Testis (tissue), 2 donors: Measurements from ENCODE around the gene PLXDC1.

Source experiments
- POLR2A ChIP-seq: fragments of 450-650 bp; IDR thresholded peaks from one replicate; pipeline ENCODE4 v1.6.1; 2017; ENCODE audit warnings: antibody characterized with exemption, mild to moderate bottlenecking, moderate library complexity
- TF ChIP-seq, protein P1 (sequence below), 3 experiments: fragments of 450-650 bp in 2 of 3; fragments of 200-600 bp in 1 of 3; sonication (generic) in 1 of 3; IDR thresholded peaks; one replicate each; pipeline ENCODE4 v1.5.1; 2016 to 2019; ENCODE audit warnings: antibody characterized with exemption in 3 of 3, mild to moderate bottlenecking in 2 of 3, moderate library complexity in 1 of 3

DNA sequence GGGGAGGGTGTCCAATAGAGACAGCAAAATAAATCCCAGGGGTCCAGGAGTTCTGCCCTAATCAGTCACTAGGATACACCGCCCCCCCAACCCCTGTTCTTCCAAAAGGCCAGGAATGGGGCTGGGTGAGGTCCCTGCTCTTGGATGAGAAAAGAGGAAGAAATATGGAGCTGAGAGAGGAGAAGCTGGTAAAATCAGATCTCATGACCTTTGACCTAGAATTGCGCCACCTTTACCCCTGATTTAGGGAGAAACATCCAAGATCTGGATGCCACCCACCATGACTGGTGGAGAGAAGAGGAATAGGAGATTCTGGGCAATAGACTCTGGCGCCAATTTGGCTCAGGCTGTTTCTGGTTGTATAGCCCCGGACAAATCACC lies 46.7 kb upstream of the PLXDC1 start:
- TF ChIP-seq, protein P1, sequence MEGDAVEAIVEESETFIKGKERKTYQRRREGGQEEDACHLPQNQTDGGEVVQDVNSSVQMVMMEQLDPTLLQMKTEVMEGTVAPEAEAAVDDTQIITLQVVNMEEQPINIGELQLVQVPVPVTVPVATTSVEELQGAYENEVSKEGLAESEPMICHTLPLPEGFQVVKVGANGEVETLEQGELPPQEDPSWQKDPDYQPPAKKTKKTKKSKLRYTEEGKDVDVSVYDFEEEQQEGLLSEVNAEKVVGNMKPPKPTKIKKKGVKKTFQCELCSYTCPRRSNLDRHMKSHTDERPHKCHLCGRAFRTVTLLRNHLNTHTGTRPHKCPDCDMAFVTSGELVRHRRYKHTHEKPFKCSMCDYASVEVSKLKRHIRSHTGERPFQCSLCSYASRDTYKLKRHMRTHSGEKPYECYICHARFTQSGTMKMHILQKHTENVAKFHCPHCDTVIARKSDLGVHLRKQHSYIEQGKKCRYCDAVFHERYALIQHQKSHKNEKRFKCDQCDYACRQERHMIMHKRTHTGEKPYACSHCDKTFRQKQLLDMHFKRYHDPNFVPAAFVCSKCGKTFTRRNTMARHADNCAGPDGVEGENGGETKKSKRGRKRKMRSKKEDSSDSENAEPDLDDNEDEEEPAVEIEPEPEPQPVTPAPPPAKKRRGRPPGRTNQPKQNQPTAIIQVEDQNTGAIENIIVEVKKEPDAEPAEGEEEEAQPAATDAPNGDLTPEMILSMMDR (IDR thresholded peaks at IDR 0.05), result no peak
- TF ChIP-seq POLR2A, result no peak
